A549 treated with AZD2906 at 1 μM for 4 hours (cell line): ENCODE measurements around the gene RFC4. TPM values are rescaled to one million over a fixed set of nuclear protein-coding genes. Genes with fewer than 3 reads are reported as not detected.

Source experiments
- total RNA-seq: library from RNA; stranded (reverse); fragments of 200-300 nt; extraction: Qiagen RNA extraction; gene quantifications from 5 replicates; pipeline ENCODE4 v1.2.3, GENCODE V29; 2022

Gene RFC4, protein sequence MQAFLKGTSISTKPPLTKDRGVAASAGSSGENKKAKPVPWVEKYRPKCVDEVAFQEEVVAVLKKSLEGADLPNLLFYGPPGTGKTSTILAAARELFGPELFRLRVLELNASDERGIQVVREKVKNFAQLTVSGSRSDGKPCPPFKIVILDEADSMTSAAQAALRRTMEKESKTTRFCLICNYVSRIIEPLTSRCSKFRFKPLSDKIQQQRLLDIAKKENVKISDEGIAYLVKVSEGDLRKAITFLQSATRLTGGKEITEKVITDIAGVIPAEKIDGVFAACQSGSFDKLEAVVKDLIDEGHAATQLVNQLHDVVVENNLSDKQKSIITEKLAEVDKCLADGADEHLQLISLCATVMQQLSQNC
- 42.7 to 61.9 TPM (median 43.0 TPM) in 5 replicates for total RNA-seq

DNA sequence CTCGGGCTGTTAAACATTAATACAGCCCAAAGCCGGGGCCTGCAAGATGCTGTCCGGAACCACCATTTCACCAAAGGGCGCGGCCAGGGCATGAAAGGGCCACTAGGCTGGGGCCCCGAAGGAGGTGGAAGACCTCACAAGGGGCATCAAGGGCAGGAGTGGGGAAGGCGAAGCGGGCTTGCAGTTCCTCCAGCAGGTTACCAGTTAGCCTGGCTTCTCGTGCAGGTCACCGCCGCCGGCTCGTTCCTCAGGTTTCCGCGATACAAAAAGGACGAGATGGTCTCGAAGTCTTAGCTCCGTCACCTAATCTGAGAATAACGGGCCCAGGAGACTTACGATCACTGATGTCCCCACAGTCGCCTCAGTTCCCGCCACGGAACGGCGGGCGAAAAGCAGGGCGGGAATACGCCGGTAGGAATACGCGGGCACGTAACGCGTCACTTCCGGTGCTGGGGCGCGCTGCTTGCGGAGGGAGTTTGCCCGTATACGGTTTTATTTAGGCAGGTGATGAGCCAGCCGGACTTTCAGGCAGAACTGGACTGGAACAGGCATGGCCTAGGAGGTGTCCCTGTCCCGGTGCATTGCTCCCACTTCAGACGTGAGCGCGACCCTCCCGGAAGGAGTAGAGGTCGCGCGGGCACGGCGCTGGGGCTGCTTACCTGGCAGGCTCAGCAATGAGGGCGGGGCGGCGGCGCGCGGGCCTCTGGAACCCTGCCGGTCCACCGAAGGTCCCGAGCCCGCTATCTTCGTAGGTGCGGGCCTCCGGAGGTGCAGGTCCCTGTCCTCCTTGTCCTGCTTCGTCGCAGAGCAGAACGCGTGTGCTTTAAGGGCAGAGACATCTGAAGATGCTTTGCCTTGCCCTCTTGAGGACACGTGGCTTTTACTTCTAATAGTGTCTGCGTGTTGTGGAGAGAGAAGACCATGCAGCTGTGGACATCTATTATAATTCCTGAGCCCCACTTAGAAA, at the start of gene RFC4:
TSS of gene RFC4 (minus strand) at position 394 of the 967 bp plus-strand sequence. CDS start 1,769 bp downstream, outside the sequence.

DNA sequence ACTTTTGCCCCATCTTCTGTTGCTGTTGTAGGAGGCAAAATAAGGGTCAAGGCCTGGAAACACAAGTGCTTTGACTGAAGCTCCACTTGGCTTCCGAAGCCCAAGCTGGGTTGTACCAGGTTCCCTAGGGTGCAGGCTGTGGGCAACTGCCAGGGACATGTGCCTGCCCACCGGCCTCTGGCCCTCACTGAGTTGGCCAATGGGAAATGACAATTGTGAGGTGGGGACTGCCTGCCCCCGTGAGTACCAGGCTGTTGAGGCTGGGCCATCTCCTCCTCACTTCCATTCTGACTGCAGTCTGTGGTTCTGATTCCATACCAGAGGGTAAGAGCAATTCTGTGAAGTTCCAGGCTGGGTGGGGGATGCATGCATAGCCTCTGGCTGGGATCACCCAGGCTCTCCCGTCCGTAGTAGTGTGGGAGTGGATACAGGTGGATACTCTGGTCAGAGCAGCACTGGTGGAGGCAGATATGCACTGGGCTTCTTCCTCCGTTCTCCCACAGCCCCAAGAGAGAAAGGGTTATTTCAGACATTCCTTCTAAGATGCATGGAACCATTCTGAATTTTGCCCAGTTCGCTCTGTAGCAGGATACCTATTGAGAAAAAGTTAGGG, 36.2 kb upstream of the RFC4 start, which contains the start of gene ADIPOQ:
TSS of gene ADIPOQ (plus strand) at position 285 of the 613 bp plus-strand sequence. CDS start 10,349 bp downstream, outside the sequence.

DNA sequence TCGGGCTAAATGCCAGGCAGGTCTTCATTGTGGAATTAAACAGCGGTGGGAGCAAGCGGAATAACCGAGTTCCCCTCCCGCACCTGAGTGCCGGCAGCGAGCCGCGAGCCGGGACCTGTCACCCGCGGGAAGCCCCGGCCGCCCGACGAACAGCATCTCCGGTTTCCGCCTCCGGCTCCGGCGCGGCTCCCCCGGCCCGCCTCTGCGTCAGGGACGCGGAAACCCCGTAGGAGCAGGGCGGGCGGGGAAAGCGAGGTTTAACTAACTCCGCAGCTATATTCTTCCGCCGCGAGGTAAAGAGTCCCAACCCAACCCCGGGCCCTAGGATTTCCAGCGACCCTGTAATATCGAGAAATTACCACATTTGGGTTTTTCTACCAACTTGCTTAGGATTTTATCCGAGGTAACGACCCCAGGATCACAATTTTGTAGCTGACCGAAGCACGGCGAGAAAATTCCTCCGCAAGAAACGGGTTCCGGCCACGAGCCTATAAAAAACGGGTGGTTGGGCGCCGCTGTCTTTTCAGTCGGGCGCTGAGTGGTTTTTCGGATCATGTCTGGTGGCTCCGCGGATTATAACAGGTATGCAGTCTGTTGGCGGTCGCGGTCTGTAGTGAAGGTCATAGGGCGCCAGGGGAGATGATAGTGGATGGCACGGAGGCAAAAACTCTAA, 23.1 kb downstream of the RFC4 start, which contains the start of gene EIF4A2:
TSS of gene EIF4A2 (plus strand) at position 520 of the 673 bp plus-strand sequence. CDS start at position 554, 34 bp downstream.

Other genes starting within 250 kb of the RFC4 start
- gene TBCCD1, start 239.1 kb downstream of the RFC4 start, total RNA-seq = 5.2 to 8.4 TPM (median 6.3 TPM) in 5 replicates
- gene DNAJB11, start 235.8 kb downstream of the RFC4 start, total RNA-seq = 47.3 to 55.3 TPM (median 50.5 TPM) in 5 replicates
- gene AHSG, start 193.4 kb downstream of the RFC4 start, total RNA-seq = 0.05 to 0.12 TPM (median 0.06 TPM) in 4 of 5 replicates, not detected in the other
- gene FETUB, start 166.1 kb downstream of the RFC4 start, total RNA-seq = 0.08 to 0.34 TPM (median 0.15 TPM) in 5 replicates
- gene HRG, start 140.5 kb downstream of the RFC4 start, total RNA-seq = not detected in 5 replicates
- gene KNG1, start 89.1 kb downstream of the RFC4 start, total RNA-seq = 0.03 TPM in 3 of 5 replicates, not detected in the others
- 126 to 141 TPM (median 129 TPM) in 5 replicates for gene EIF4A2, start 22.9 kb downstream of the RFC4 start, total RNA-seq
- not detected in 5 replicates for gene ADIPOQ, start 36.2 kb upstream of the RFC4 start, total RNA-seq
- 2.4 to 4.7 TPM (median 4.0 TPM) in 5 replicates for gene ST6GAL1, start 124.0 kb upstream of the RFC4 start, total RNA-seq